ENCODE results near the gene IFFO2.

The IFFO2 gene

GRCh38 chr1:18861082-18861481 is 95.4 kb downstream of the IFFO2 start:
- no peak overlapping the region for H3K4me3 ChIP-seq (ENCODE audit: extremely low read depth, insufficient read depth, low read length, poor library complexity, severe bottlenecking)
- H3K4me1 ChIP-seq (ENCODE audit: control insufficient read depth, insufficient read depth, low read length, poor library complexity, severe bottlenecking), result no peaks in the 10 kb centered on the region
- H3K36me3 ChIP-seq (ENCODE audit: control insufficient read depth, insufficient read depth, low read length), result no peaks in the 10 kb centered on the region
- H3K27ac ChIP-seq (ENCODE audit: low read depth, low read length, severe bottlenecking), result no peak overlapping the region
- WGBS, 2 experiments (ENCODE audit: insufficient coverage in 2 of 2), result 86 to 91% methylated on average over 8 of the region's 9 CpGs
- no peaks in the 10 kb centered on the region for H3K9me3 ChIP-seq (ENCODE audit: control insufficient read depth, low read length)

DNA sequence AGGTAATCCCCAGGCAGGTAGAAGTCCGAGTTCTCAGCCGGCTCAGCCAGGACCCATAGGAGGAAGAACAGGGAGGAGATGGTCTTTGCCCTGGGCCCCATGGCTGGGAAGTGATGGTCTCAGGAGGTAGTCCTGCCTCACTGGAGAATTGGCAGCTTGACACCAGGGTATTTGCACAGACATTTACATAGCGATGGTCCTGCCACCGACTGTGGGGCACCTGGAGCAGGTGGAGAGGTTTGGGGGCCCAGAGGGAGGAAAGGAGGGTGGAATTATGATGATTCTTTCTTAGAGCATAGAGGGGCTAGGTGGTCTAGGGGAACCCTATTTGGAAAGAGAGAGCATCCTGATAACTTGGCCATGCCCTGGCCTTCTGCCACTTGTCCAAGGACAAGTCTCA is 96.9 kb downstream of the IFFO2 start, which contains the start of gene TAS1R2:
Gene TAS1R2, minus strand, starts transcription at position 101 of the 400 bp plus-strand sequence. Its CDS starts 0 bp downstream, at position 101.
- Histone ChIP-seq H3K4me3 (ENCODE audit: extremely low read depth, insufficient read depth, low read length, poor library complexity, severe bottlenecking) (no peak within 1 kb of the TSS), H3K27ac (ENCODE audit: low read depth, low read length, severe bottlenecking) (no peak within 1 kb of the TSS), H3K4me1 (ENCODE audit: control insufficient read depth, insufficient read depth, low read length, poor library complexity, severe bottlenecking) (no peaks in the 10 kb centered on the region)

DNA sequence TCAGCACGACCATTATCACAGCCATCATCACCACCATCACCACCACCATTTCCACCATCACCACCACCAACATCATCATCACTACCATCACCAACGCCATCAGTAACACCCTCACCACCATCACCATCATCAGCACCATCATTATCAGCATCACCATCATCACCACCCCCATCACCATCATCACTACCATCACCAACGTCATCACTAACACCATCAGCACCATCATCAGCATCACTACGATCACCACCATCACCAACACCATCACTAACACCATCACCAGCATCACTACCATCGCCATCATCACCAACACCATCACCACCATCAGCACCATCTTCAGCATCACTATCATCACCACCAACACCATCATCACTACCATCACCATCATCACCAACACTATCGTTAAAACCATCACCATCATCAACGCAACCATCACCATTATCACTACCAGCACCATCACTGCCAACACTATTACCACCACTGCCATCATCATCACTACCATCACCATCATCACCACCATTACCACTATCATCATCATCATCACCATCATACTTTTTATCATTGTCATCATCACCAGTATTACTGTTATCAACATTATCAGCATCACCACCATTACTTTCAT is 98.3 kb downstream of the IFFO2 start:
- Histone ChIP-seq H3K27ac (ENCODE audit: low read depth, low read length, severe bottlenecking) (no peak overlapping the region), H3K36me3 (ENCODE audit: control insufficient read depth, insufficient read depth, low read length) (no peaks in the 10 kb centered on the region)
- 84 to 90% methylated on average over 6 to 7 of the region's 7 CpGs for WGBS, 2 experiments (ENCODE audit: insufficient coverage in 2 of 2)

More for the DNA sequence above, 96.9 kb downstream of the IFFO2 start, which contains the start of gene TAS1R2:
- no peaks in the 10 kb centered on the region for H3K36me3 ChIP-seq (ENCODE audit: control insufficient read depth, insufficient read depth, low read length)
- 65 to 69% methylated on average over 4 of the region's 4 CpGs for WGBS, 2 experiments (ENCODE audit: insufficient coverage in 2 of 2)
- no peaks in the 10 kb centered on the region for H3K9me3 ChIP-seq (ENCODE audit: control insufficient read depth, low read length)

GRCh38 chr1:18856435-18856834 is 100.0 kb downstream of the IFFO2 start:
- Histone ChIP-seq H3K4me3 (ENCODE audit: extremely low read depth, insufficient read depth, low read length, poor library complexity, severe bottlenecking) (no peak overlapping the region), H3K36me3 (ENCODE audit: control insufficient read depth, insufficient read depth, low read length) (no peaks in the 10 kb centered on the region), H3K4me1 (ENCODE audit: control insufficient read depth, insufficient read depth, low read length, poor library complexity, severe bottlenecking) (no peaks in the 10 kb centered on the region), H3K9me3 (ENCODE audit: control insufficient read depth, low read length) (no peaks in the 10 kb centered on the region), H3K27ac (ENCODE audit: low read depth, low read length, severe bottlenecking) (no peak overlapping the region)
- WGBS, 2 experiments (ENCODE audit: insufficient coverage in 2 of 2), result no CpG with 5 or more reads among the region's 1 CpG

More for the DNA sequence above, 98.3 kb downstream of the IFFO2 start:
- H3K9me3 ChIP-seq (ENCODE audit: control insufficient read depth, low read length), result no peaks in the 10 kb centered on the region
- no peak overlapping the region for H3K4me3 ChIP-seq (ENCODE audit: extremely low read depth, insufficient read depth, low read length, poor library complexity, severe bottlenecking)
- no peaks in the 10 kb centered on the region for H3K4me1 ChIP-seq (ENCODE audit: control insufficient read depth, insufficient read depth, low read length, poor library complexity, severe bottlenecking)

DNA sequence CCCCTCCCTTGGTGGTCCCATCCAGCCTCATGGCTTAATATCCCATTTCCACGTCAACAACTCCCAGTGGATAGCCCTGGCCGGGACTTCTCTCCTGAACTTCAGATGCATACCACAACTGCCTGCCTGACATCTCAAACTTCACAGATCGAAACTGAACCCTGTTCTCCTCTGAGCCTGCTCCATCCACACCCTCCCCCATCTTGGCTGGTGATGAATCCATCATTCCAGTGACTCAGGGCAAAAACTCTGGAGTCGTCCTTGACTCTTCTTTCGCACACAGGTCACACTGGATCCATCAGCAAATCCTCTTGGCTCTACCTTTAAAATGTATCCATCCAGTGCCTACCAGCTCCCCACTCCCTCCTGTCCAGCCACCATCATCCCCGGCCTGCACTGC is 100.9 kb downstream of the IFFO2 start:
- Histone ChIP-seq H3K9me3 (ENCODE audit: control insufficient read depth, low read length) (no peaks in the 10 kb centered on the region), H3K4me1 (ENCODE audit: control insufficient read depth, insufficient read depth, low read length, poor library complexity, severe bottlenecking) (no peaks in the 10 kb centered on the region), H3K36me3 (ENCODE audit: control insufficient read depth, insufficient read depth, low read length) (no peaks in the 10 kb centered on the region), H3K4me3 (ENCODE audit: extremely low read depth, insufficient read depth, low read length, poor library complexity, severe bottlenecking) (no peak overlapping the region), H3K27ac (ENCODE audit: low read depth, low read length, severe bottlenecking) (no peak overlapping the region)
- 88 to 92% methylated on average over 6 of the region's 6 CpGs for WGBS, 2 experiments (ENCODE audit: insufficient coverage in 2 of 2)

DNA sequence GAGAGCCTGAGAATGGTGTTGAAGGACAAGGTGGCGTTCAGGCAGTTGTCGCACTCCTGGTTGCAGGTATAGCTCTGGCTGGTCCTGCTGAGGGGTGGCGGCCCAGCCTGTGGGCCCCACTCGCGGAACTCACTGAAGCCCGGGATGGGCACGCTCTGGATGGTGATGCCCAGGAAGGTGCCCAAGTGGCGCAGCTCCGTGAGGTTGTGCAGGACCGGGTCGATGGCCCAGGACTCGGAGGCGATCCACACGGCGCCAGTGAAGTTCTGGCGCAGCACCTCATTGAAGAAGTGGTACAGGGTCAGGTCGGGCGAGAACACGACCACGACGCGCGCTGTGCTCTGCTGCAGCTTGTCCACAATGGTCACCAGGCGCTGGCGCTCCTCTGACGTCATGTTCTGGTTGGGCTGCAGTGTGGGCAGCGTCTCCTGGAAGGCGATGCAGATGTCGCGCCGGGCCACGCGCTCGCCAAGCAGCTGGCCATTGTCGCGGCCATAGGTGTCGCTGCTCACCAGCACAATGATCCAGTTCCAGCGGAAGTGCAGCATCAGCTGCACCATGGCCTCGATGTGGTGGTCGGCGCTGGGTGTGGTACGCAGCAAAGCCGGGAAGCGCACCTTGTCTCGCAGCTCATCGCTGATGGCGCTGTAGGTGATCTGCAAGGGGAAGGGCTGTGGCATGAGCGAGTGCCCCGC is 102.0 kb downstream of the IFFO2 start:
- H3K4me3 ChIP-seq (ENCODE audit: extremely low read depth, insufficient read depth, low read length, poor library complexity, severe bottlenecking), result no peak overlapping the region
- H3K9me3 ChIP-seq (ENCODE audit: control insufficient read depth, low read length), result no peaks in the 10 kb centered on the region
- 89 to 92% methylated on average over 48 of the region's 49 CpGs for WGBS, 2 experiments (ENCODE audit: insufficient coverage in 2 of 2)
- H3K27ac ChIP-seq (ENCODE audit: low read depth, low read length, severe bottlenecking), result no peak overlapping the region
- no peaks in the 10 kb centered on the region for H3K36me3 ChIP-seq (ENCODE audit: control insufficient read depth, insufficient read depth, low read length)
- H3K4me1 ChIP-seq (ENCODE audit: control insufficient read depth, insufficient read depth, low read length, poor library complexity, severe bottlenecking), result no peaks in the 10 kb centered on the region

Measured in mesodermal cell (in vitro differentiated cells).